Tibial nerve (tissue), 4 donors: Measurements from ENCODE around the gene KIAA1217.

Experiments used
- EP300 ChIP-seq, 2 donors: sonication (generic); formaldehyde crosslinking; IDR thresholded peaks; one replicate each; pipeline ENCODE4 v1.6.1; 2017; ENCODE audit warnings: antibody characterized with exemption in 2 of 2, mild to moderate bottlenecking in 1 of 2
- POLR2A ChIP-seq, 2 donors: fragments of 450-650 bp; IDR thresholded peaks; one replicate each; pipeline ENCODE4 v1.6.1; 2017; ENCODE audit warnings: antibody characterized with exemption in 2 of 2, mild to moderate bottlenecking in 2 of 2, moderate library complexity in 2 of 2
- TF ChIP-seq, protein P1 (sequence below), 5 experiments: fragments of 200-600 bp in 3 of 5; fragments of 450-650 bp in 2 of 5; sonication (generic) in 3 of 5; IDR thresholded peaks; one replicate each; pipeline ENCODE4 v1.5.1; 2016 to 2019; ENCODE audit warnings: antibody characterized with exemption in 5 of 5, mild to moderate bottlenecking in 3 of 5, moderate library complexity in 2 of 5

DNA sequence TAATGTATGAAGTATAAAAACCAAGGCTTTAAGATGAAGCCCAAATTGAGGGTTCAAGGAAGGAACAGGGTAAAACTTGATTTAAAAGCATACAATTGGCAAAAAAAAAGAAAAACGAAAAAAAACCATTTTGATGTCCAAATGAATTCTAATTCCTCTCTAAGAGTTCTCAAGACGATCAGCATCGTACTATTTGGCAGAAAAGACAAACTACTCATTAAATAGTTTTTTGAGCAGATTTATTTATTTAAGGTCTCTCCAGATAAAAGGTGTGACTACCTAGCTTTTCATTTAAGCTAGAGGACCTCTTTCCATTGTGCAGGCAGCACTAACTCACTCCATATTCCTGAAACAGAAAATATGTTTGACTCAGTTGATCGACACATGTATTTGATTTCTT, 245.0 kb downstream of the KIAA1217 start:
- TF ChIP-seq, protein P1, sequence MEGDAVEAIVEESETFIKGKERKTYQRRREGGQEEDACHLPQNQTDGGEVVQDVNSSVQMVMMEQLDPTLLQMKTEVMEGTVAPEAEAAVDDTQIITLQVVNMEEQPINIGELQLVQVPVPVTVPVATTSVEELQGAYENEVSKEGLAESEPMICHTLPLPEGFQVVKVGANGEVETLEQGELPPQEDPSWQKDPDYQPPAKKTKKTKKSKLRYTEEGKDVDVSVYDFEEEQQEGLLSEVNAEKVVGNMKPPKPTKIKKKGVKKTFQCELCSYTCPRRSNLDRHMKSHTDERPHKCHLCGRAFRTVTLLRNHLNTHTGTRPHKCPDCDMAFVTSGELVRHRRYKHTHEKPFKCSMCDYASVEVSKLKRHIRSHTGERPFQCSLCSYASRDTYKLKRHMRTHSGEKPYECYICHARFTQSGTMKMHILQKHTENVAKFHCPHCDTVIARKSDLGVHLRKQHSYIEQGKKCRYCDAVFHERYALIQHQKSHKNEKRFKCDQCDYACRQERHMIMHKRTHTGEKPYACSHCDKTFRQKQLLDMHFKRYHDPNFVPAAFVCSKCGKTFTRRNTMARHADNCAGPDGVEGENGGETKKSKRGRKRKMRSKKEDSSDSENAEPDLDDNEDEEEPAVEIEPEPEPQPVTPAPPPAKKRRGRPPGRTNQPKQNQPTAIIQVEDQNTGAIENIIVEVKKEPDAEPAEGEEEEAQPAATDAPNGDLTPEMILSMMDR (IDR thresholded peaks at IDR 0.05), result no peak
- TF ChIP-seq POLR2A (IDR thresholded peaks at IDR 0.05) (no peak), EP300 (IDR thresholded peaks at IDR 0.05) (no peak)
